Loucy (cell line): ENCODE data around the gene VTI1B.
"Not testable (repeated sequence)": the region's sequence is repeated elsewhere in the genome, so short reads cannot be mapped to it uniquely, and the experiment has no call there.

Source experiments
- H2AFZ ChIP-seq: fragments of 200-600 bp; sonication (generic); 2 replicates; pipeline ENCODE4 v1.6.0; 2016; ENCODE audit warnings: antibody characterized with exemption, mild to moderate bottlenecking, low read length, moderate library complexity
- H3F3A ChIP-seq: fragments of 200-600 bp; 2 replicates; pipeline ENCODE4 v1.6.0; 2016; ENCODE audit warnings: antibody characterized with exemption, low read depth, mild to moderate bottlenecking
- H3K27me3 ChIP-seq: fragments of 200-600 bp; sonication (generic); 2 replicates; pipeline ENCODE4 v1.6.1; 2014; ENCODE audit warnings: low read length, mild to moderate bottlenecking; ENCODE audit not compliant: insufficient read depth, poor library complexity, severe bottlenecking
- H3K36me3 ChIP-seq: fragments of 200-600 bp; sonication (generic); 2 replicates; pipeline ENCODE4 v1.6.1; 2016; ENCODE audit warnings: low read length; ENCODE audit not compliant: insufficient read depth
- H3K4me1 ChIP-seq: fragments of 200-600 bp; sonication (generic); 2 replicates; pipeline ENCODE4 v1.5.1; 2014; ENCODE audit warnings: low read length, mild to moderate bottlenecking; ENCODE audit not compliant: insufficient read depth, poor library complexity, severe bottlenecking
- H3K4me2 ChIP-seq: fragments of 200-600 bp; sonication (generic); 2 replicates; pipeline ENCODE4 v1.6.0; 2014; ENCODE audit warnings: antibody characterized with exemption, low read length, low read depth, mild to moderate bottlenecking; ENCODE audit not compliant: poor library complexity, severe bottlenecking
- H3K4me3 ChIP-seq: fragments of 200-600 bp; sonication (generic); 2 replicates; pipeline ENCODE4 v1.5.1; 2014; ENCODE audit warnings: low read length, mild to moderate bottlenecking, mixed read lengths; ENCODE audit not compliant: poor library complexity, severe bottlenecking
- H3K79me2 ChIP-seq: fragments of 200-600 bp; sonication (generic); 2 replicates; pipeline ENCODE4 v1.6.1; 2014; ENCODE audit warnings: low read length; ENCODE audit not compliant: insufficient read depth
- H3K9ac ChIP-seq: fragments of 200-600 bp; sonication (generic); 2 replicates; pipeline ENCODE4 v1.6.0; 2014; ENCODE audit warnings: mild to moderate bottlenecking, low read depth, low read length, moderate library complexity; ENCODE audit not compliant: poor library complexity, severe bottlenecking
- H3K9me2 ChIP-seq: fragments of 200-600 bp; sonication (generic); replicated peaks from 2 replicates; pipeline ENCODE4 v1.6.1; 2016; ENCODE audit warnings: low read depth, low read length, mixed read lengths
- H3K9me3 ChIP-seq: fragments of 200-600 bp; sonication (generic); 2 replicates; pipeline ENCODE4 v1.6.1; 2014; ENCODE audit warnings: mild to moderate bottlenecking, antibody characterized with exemption, low read length, low read depth; ENCODE audit not compliant: insufficient read depth
- H4K20me1 ChIP-seq: fragments of 200-600 bp; sonication (generic); 2 replicates; pipeline ENCODE4 v1.6.0; 2014; ENCODE audit warnings: antibody characterized with exemption, low read length, mild to moderate bottlenecking; ENCODE audit not compliant: insufficient read depth, poor library complexity, severe bottlenecking
- CTCF ChIP-seq: fragments of 200-600 bp; sonication (generic); conservative IDR thresholded peaks from 2 replicates; pipeline ENCODE4 v1.5.1; 2014; ENCODE audit warnings: mild to moderate bottlenecking, antibody characterized with exemption, low read length
- EZH2phosphoT487 ChIP-seq: fragments of 200-600 bp; IDR thresholded peaks from 2 replicates; pipeline ENCODE4 v1.6.1; 2018; ENCODE audit warnings: antibody characterized with exemption, mild to moderate bottlenecking, moderate library complexity, borderline replicate concordance

VTI1B gene

DNA sequence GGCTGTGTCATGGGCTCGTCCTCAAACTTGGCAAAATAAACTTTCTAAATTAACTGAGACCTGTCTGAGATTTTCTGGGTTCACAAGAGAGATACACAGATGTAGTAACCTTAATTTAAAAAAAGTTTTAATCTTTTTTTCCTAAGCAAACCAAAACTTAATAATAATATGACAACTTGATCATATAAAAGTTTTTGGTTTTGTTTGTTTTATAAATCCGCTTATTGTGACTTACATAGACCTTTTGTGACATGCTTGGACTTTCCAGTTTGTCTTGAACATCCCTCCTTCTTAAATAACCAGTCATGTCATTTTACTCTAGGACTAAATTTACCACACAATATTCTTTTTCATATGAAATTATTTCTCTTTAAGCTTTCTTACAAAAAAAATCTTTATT lies 35.8 kb upstream of the VTI1B start:
- H3K9ac ChIP-seq = no peak overlapping the region
- no peaks in the 10 kb centered on the region for H3F3A ChIP-seq
- peaks cover 14% of the 10 kb centered on the region; the same call in 1 of the 2 replicates for H3K9me3 ChIP-seq
- no peaks in the 10 kb centered on the region for H3K9me2 ChIP-seq
- no peak for TF ChIP-seq EZH2phosphoT487
- no peak for TF ChIP-seq CTCF
- no peak overlapping the region for H2AFZ ChIP-seq
- H3K79me2 ChIP-seq = no peaks in the 10 kb centered on the region
- no peaks in the 10 kb centered on the region for H3K27me3 ChIP-seq
- no peaks in the 10 kb centered on the region for H3K36me3 ChIP-seq
- no peaks in the 10 kb centered on the region for H3K4me1 ChIP-seq
- H3K4me3 ChIP-seq = no peak overlapping the region
- H4K20me1 ChIP-seq = no peaks in the 10 kb centered on the region
- H3K4me2 ChIP-seq = no peak overlapping the region

GRCh38 chr14:67709796-67710195 lies 35.4 kb upstream of the VTI1B start:
- H3K27me3 ChIP-seq = not testable (repeated sequence)

DNA sequence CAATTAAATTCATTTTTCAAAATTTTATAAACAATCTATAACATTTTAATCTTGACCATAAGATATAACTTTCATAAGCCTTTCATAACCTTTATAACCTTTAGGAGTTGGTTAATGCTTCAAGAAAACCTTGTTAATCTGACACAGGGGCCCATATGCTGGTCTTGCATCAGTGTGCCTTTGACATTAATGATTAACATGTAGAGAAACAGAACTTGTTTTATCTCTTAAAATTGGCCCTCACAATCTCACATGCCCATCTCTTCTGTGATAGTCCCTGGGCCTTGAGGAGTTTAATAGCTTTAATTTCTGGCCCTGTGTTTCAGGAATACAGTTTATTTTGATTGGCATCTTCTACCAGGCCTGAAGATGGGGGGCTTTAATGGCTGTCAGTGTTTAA lies 34.9 kb upstream of the VTI1B start:
- not testable (repeated sequence) for H3K4me1 ChIP-seq, H3K4me2 ChIP-seq, H3K9ac ChIP-seq, H2AFZ ChIP-seq, H4K20me1 ChIP-seq, H3F3A ChIP-seq, H3K4me3 ChIP-seq, H3K9me2 ChIP-seq, H3K27me3 ChIP-seq, H3K79me2 ChIP-seq, H3K36me3 ChIP-seq
- peaks cover 14% of the 10 kb centered on the region; the same call in 1 of the 2 replicates for H3K9me3 ChIP-seq

More at GRCh38 chr14:67709796-67710195, 35.4 kb upstream of the VTI1B start:
- H3K9me2 ChIP-seq, H3K9ac ChIP-seq, H3F3A ChIP-seq, H2AFZ ChIP-seq, H3K79me2 ChIP-seq, H3K4me3 ChIP-seq, H4K20me1 ChIP-seq, H3K4me1 ChIP-seq, H3K36me3 ChIP-seq, H3K4me2 ChIP-seq: not testable (repeated sequence)
- peaks cover 14% of the 10 kb centered on the region; the same call in 1 of the 2 replicates for H3K9me3 ChIP-seq

DNA sequence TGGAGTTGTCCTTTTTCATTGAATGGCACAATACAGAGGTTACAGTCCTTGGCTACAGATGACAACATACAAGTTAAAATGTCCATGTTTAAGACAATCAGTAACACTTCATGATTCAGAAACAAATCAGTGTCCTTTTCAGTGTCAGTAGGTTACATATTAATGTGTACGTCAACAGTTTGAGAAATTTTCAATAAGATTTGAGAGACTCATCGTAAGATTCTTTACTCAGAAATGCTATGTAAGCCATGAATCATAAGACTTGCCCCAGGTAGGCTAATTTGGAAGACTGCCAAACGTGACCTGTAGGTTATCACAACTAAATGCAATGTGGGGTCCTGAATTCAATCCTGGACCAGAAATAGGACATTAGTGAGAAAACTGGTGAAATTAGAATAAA lies 30.8 kb upstream of the VTI1B start:
- no peak overlapping the region for H3K9ac ChIP-seq

More for the DNA sequence above, 30.8 kb upstream of the VTI1B start:
- H3F3A ChIP-seq = no peaks in the 10 kb centered on the region
- H3K4me2 ChIP-seq = no peak overlapping the region
- no peak for TF ChIP-seq CTCF
- no peak overlapping the region for H3K4me3 ChIP-seq
- no peaks in the 10 kb centered on the region for H3K9me2 ChIP-seq
- no peaks in the 10 kb centered on the region for H3K4me1 ChIP-seq
- H4K20me1 ChIP-seq = no peaks in the 10 kb centered on the region
- no peaks in the 10 kb centered on the region for H3K36me3 ChIP-seq
- no peak overlapping the region for H2AFZ ChIP-seq
- H3K79me2 ChIP-seq = no peaks in the 10 kb centered on the region
- H3K9me3 ChIP-seq = peaks cover 14% of the 10 kb centered on the region; the same call in 1 of the 2 replicates
- no peaks in the 10 kb centered on the region for H3K27me3 ChIP-seq
